Right cardiac atrium (tissue), 5 donors: ENCODE results near the gene MPRIP. TPM values are rescaled to one million over a fixed set of nuclear protein-coding genes. Genes with fewer than 3 reads are reported as not detected.

ENCODE experiments used
- ATAC-seq, 2 donors: fragments of 200-7000 bp; cut with Tn5 transposase; one replicate each; pipeline versions ENCODE4 v1.8.0 to v1.9.1; 2020; ENCODE audit warnings: moderate library complexity in 2 of 2, mild to moderate bottlenecking in 1 of 2
- DNase-seq, 3 donors: peaks; one replicate each; pipeline ENCODE4 v3.0.0-alpha.2; 2020
- H3K27ac ChIP-seq: one replicate; pipeline ENCODE4 v1.5.1; 2013; ENCODE audit warnings: mild to moderate bottlenecking, low read length, control low read depth, moderate library complexity
- H3K27me3 ChIP-seq: one replicate; pipeline ENCODE4 v1.6.1; 2013; ENCODE audit not compliant: control insufficient read depth, insufficient read depth
- H3K4me1 ChIP-seq: one replicate; pipeline ENCODE4 v1.6.1; 2013; ENCODE audit warnings: low read length; ENCODE audit not compliant: control insufficient read depth, insufficient read depth
- H3K4me3 ChIP-seq: one replicate; pipeline ENCODE4 v1.5.1; 2013; ENCODE audit warnings: low read length, control low read depth
- H3K9me3 ChIP-seq: one replicate; pipeline ENCODE4 v1.6.1; 2013; ENCODE audit warnings: low read length; ENCODE audit not compliant: control insufficient read depth
- WGBS: extraction: QIAGEN DNeasy Blood & Tissue Kit; methylation state at CpG from one replicate; pipeline ENCODE4 v1.1.7; 2013; 5-methylcytosine and 5-hydroxymethylcytosine counted together
- intact Hi-C, 4 donors: fragments of 100-400 bp; cut with DNase I; formaldehyde crosslinking; loops; one replicate each; pipeline versions ENCODE4 v1.11.0 to v1.14.0; 2022 to 2023
- polyA plus RNA-seq: library from polyadenylated mRNA; stranded (reverse); fragments of 200-250 nt; gene quantifications from one replicate; pipeline ENCODE4 v1.2.3, GENCODE V29; 2013
- total RNA-seq, 4 donors: library from RNA; stranded (reverse); fragmentation: NEBNext Ultra II Directional; extraction: Animal tissue kit (Norgen Biotek cat#: 25700); gene quantifications; one replicate each; pipeline ENCODE4 v1.2.1, GENCODE V29; 2021
- donor health status: healthy with polysubstance abuse.
- donor health status: DM: no; HTN: yes; CAD: no.
- donor health status: DM: no; HTN: no; CAD: no.
- donor health status: DM: no; HTN: yes; CAD: no; lungs with severe emphysema.
- donor health status: DM: yes; HTN: yes; CAD: no.

The MPRIP gene
- total and polyA plus RNA-seq, 5 donors = 228 to 331 (median 312) TPM

DNA sequence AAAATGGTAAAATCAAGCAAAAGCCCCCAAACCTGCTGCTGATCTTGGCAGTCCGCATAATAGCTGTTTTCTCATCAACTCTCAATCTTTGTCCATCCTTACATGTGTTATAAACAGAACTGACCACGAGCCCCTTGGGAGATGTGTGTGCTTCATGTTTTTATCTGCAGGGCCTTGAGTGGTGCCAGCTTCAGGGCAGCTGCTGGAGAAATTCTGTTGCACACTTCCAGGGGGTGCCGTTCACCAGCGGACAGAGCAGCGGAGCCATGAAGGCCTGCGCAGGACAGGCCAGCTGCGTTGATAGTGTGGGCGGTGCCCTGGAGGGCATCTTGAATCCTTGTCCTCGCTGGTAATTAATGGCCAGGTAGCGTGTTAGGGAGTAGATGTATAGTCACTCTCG, 20.1 kb downstream of the MPRIP start:
- H3K27ac ChIP-seq = no peak overlapping the region
- H3K9me3 ChIP-seq = no peaks in the 10 kb centered on the region
- intact Hi-C loops = loop anchor here in 1 of 4 donors (5.0 kb wide), 1 partner anchor 35 kb away; no protein-coding TSS in a partner anchor
- no peak overlapping the region for H3K4me3 ChIP-seq
- peaks cover 36% of the 10 kb centered on the region for H3K4me1 ChIP-seq
- ATAC-seq = peak in 1 of 2 donors; percentile 10
- WGBS = 74% methylated on average over 11 of the region's 11 CpGs
- no peaks in the 10 kb centered on the region for H3K27me3 ChIP-seq
- DNase-seq = peak in 1 of 3 donors; percentile 49

DNA sequence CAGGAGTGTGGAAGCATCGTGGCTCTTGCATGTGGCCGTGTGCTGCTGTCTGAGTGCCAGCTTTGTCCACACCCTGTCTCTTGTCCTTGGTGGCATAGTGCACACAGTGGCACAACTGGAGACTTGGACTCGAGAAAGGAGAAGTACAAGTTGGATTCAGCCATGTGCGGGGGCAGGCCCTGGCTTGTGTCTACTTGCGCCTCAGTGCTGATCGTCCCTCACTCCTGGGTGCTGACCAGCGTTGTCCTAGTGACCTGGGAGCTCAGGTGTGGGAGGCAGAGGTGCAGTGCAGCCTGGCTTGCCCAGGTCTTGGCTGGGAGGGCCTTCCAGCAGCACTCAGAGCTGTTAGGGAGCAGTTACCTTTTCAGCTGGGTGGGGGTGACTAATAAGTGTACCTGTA, 20.6 kb downstream of the MPRIP start:
- DNase-seq = peak in 1 of 3 donors; percentile 66
- H3K9me3 ChIP-seq = no peaks in the 10 kb centered on the region
- peaks cover 35% of the 10 kb centered on the region for H3K4me1 ChIP-seq
- WGBS = 58% methylated on average over 7 of the region's 7 CpGs
- ATAC-seq = peak; percentile 20 to 25
- intact Hi-C loops = loop anchor here in 1 of 4 donors (5.0 kb wide), 1 partner anchor 34 kb away; no protein-coding TSS in a partner anchor
- no peaks in the 10 kb centered on the region for H3K27me3 ChIP-seq
- H3K27ac ChIP-seq = peak overlapping the region; percentile 28
- no peak overlapping the region for H3K4me3 ChIP-seq

DNA sequence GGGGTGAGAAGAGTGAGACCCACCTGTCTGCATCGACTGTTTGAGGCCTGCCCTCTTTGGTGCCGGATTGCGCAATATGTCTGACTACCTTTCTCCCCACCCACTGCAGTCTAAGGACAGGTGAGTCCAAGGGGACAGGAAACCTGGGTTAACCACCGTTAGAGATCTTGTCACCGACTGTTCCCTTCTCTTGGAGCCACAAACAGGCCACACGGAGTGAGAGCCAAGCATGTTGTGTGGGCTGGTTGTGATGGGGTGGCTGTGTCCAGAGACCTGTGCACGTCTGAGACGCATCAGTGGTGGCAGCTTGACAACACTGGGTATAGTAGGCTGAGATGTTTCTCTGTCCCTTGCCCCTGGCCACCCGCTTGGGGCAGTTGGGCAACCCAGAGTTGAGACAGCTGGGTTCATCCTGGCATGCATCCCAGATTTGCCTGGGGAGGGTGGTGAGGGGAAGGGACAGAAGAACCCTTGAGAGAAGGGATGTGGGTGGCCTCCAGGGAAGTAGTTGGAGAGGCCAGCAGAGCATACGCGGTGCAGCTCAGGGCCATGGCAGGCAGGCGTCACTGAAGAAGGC, 21.4 kb downstream of the MPRIP start:
- 60% methylated on average over 12 of the region's 12 CpGs for WGBS
- H3K27me3 ChIP-seq = no peaks in the 10 kb centered on the region
- H3K4me1 ChIP-seq = peaks cover 35% of the 10 kb centered on the region
- peak; percentile 57 to 68 for ATAC-seq
- H3K4me3 ChIP-seq = no peak overlapping the region
- intact Hi-C loops = loop anchor here in 1 of 4 donors (5.0 kb wide), 1 partner anchor 34 kb away; no protein-coding TSS in a partner anchor
- H3K27ac ChIP-seq = peak overlapping the region; percentile 5
- no peaks in the 10 kb centered on the region for H3K9me3 ChIP-seq
- peak; percentile 64 to 86 (median 84) for DNase-seq

DNA sequence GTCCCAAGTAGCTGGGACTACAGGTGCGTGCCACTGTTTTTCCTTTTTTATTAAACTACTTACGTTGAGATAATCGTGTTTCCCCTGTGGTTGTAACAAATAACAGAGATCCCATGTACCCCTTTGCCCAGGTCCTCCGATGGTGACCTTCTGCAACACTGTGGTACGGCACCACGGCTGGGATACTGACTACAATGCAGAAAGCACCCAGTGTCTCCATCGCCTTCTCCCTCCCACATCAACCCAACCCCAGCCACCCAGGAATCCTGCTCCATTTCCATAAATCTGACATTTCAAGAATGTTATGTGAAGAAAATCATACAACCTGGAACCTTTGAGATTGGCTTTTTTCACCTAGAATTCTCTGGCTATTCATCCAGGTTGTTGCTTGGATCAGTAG, 22.1 kb downstream of the MPRIP start:
- intact Hi-C loops = loop anchor here in 1 of 4 donors (5.0 kb wide), 1 partner anchor 33 kb away; no protein-coding TSS in a partner anchor
- Histone ChIP-seq H3K27me3 (no peaks in the 10 kb centered on the region), H3K4me3 (no peak overlapping the region), H3K27ac (no peak overlapping the region), H3K9me3 (no peaks in the 10 kb centered on the region), H3K4me1 (peaks cover 35% of the 10 kb centered on the region)
- 90% methylated on average over 7 of the region's 7 CpGs for WGBS
- ATAC-seq = no peak
- no peak for DNase-seq

DNA sequence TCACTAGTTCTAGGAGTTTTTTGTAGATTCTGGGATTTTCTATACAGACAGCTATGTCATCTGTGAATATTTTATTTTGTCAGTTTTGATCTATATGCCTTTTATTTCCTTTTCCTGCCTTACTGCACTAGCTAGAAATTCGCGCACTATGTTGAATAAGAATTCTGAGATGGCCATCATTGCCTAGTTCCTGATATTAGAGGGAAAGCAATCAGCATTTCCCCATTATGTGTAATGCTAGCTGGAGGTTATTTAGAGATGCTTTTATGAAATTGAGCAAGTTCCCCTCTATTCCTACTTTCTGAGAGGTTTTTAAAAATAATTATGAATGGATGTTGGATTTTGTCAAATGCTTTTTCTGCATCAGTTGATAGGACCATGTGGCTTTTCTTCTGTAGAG, 23.8 kb downstream of the MPRIP start:
- intact Hi-C loops = no loop called here
- Histone ChIP-seq H3K27me3 (no peaks in the 10 kb centered on the region), H3K27ac (no peak overlapping the region), H3K4me1 (peaks cover 24% of the 10 kb centered on the region), H3K4me3 (no peak overlapping the region), H3K9me3 (no peaks in the 10 kb centered on the region)
- DNase-seq = no peak
- 73% methylated on average over 2 of the region's 2 CpGs for WGBS
- ATAC-seq = no peak

DNA sequence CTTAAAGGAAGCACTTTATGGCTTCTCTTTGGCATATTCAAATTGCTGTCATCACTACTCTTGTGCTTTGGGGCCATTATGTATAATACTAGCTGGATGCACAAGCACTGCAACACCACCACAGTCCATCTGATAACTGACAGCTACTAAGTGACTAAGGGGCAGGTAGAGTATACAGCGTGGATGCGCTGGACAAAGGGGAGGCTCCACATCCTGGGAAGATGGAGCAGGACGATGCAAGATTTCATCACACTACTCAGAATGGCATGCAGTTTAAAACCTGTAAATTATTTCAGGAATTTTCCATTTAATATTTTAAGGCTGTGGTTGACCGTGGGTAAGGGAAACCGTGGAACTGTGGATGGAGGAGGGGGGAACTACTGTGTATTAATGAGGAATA, 25.0 kb downstream of the MPRIP start:
- DNase-seq (peak in 1 of 3 donors; percentile 4), ATAC-seq (no peak)
- H3K4me1 ChIP-seq = peaks cover 22% of the 10 kb centered on the region
- intact Hi-C loops = no loop called here
- H3K4me3 ChIP-seq = no peak overlapping the region
- 85% methylated on average over 5 of the region's 5 CpGs for WGBS
- no peak overlapping the region for H3K27ac ChIP-seq
- H3K27me3 ChIP-seq = no peaks in the 10 kb centered on the region
- no peaks in the 10 kb centered on the region for H3K9me3 ChIP-seq

DNA sequence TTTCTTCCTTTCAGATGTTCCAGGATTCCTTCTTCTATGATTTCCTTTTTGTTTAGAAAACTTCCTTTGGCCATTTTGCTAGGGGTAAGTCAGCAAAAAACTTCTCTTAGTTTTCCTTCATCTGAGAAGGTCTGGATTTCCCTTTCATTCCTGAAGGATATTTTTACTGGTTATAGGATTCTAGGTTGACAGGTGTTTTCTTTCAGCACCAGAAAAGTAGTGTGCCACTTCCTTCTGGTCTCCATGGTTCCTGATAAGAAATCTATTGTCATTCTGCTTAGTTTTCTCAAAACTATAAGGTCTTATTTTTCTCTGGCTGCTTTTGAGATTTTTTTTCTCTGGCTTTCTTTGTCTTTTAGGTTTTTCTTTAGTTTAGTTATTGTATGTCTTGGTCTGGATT, 27.6 kb downstream of the MPRIP start:
- Histone ChIP-seq H3K27me3 (no peaks in the 10 kb centered on the region), H3K27ac (no peak overlapping the region), H3K4me3 (no peak overlapping the region), H3K9me3 (no peaks in the 10 kb centered on the region), H3K4me1 (peaks cover 22% of the 10 kb centered on the region)
- DNase-seq = no peak
- ATAC-seq = no peak
- intact Hi-C loops = no loop called here

DNA sequence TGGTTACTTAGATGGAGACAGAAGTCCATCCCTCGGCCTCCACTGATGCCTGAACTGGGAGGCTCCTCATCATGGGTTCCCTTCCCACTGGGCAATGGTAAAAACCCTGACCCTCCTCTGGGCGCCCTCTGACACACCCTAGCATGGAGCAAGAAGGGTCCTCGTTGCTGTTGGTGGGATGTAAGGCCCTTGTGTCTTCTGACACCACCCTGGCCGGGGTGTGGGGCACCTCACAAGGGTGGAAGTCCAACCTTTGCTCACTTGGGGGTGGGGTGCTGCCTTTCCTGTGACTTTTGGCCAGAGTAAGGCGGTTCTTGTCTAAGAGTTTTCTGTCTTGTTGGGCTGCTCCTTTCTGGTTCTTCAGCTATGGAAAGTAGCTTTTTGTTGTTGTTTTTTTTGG, 28.7 kb downstream of the MPRIP start:
- WGBS = 73% methylated on average over 5 of the region's 5 CpGs
- Histone ChIP-seq H3K27me3 (no peaks in the 10 kb centered on the region), H3K4me1 (peaks cover 31% of the 10 kb centered on the region), H3K9me3 (no peaks in the 10 kb centered on the region), H3K27ac (no peak overlapping the region), H3K4me3 (no peak overlapping the region)
- ATAC-seq = no peak
- intact Hi-C loops = no loop called here
- no peak for DNase-seq

DNA sequence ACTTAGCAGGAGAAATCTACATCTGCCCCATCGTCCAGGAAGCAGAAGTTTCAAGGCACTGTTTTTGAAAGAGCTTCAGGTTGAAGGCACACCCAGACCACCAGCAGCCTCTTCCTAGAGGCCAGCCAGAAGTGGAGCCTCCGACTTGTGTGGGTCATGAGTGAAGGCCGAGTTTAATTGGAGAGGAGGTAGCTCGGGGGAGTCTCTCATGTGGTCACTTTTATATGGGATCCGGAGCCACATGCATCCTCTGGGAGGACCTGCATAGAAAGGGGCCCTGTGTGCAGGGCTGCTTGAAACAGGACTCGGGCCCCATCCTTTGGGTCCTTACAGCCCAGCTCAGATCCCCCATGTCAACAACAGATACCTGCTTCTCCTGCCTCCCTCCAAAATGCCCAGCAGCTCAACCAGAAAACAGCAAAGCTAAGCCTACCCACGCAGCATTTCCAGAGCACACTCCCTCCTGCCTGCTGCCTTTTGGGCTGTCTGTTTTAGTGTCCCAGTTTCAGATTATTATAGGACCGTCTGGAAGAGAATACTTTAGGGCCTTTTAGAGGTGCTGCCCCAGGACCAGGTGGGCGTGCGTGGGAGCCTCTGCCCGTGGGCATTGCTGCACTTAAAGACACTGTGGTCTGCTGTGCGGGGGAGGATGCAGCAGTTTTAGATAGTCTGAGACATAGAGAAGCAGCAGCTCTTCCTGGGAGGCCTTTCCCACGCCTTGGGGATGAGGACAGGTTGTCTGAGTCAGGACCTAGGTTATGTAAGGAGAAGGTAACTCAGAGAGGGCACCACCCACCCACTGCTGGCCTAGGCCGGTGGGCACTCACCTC, 29.5 kb downstream of the MPRIP start:
- WGBS = 78% methylated on average over 14 of the region's 14 CpGs
- H3K27me3 ChIP-seq = no peaks in the 10 kb centered on the region
- H3K9me3 ChIP-seq = no peaks in the 10 kb centered on the region
- no peak overlapping the region for H3K27ac ChIP-seq
- DNase-seq = peak in 1 of 3 donors; percentile 30
- peaks cover 32% of the 10 kb centered on the region for H3K4me1 ChIP-seq
- intact Hi-C loops = no loop called here
- no peak overlapping the region for H3K4me3 ChIP-seq
- no peak for ATAC-seq

DNA sequence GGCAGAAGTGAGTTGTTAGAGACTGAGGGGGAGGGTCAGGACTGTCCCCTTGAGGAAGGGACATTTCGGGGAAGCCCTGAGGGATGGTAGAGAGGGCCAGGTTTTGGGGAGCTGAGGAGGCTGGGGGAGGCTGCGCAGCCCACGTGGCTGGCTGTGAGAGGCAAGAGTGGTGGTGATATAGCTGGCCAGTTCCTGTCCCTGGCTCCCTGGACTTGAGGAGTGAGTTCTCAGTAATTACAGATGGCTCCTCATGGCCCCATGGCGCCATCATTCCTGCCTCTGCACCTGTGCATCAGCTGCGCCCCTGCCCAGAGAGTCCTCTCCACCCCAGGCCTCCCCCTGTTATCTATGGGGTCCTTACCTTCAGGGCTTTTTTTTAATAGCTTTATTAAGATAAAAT, 30.3 kb downstream of the MPRIP start:
- H3K9me3 ChIP-seq = no peaks in the 10 kb centered on the region
- H3K27me3 ChIP-seq = no peaks in the 10 kb centered on the region
- peaks cover 32% of the 10 kb centered on the region for H3K4me1 ChIP-seq
- 89% methylated on average over 5 of the region's 5 CpGs for WGBS
- ATAC-seq (no peak), DNase-seq (peak in 1 of 3 donors; percentile 13)
- H3K4me3 ChIP-seq = no peak overlapping the region
- intact Hi-C loops = no loop called here
- H3K27ac ChIP-seq = no peak overlapping the region

DNA sequence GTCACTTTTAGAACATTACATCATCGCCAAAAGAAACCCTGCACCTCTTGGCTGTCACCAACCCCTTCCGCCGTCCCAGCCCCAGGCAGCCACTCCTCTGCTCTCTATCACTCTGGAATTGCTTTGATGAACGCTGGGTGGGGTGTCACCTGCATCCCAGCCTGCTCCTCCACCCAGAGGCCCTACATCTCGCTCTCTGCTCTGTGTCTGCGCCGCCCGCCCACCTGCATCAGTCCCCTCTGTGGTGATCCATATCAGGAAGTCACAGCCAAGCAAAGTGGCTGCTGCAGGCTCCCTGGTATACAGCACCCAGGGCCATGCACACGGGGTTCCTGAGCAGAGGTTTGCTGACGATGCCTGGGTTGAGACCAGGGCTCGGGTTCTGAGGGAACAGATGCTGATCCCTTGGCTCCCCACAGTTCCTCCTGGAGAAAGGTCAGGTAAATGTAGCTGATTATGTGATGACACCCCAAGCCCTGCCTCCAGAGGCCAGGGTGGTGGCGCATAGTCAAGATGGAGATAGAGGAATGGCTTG, 30.8 kb downstream of the MPRIP start:
- intact Hi-C loops = no loop called here
- H3K4me1 ChIP-seq = peaks cover 36% of the 10 kb centered on the region
- H3K27me3 ChIP-seq = no peaks in the 10 kb centered on the region
- H3K27ac ChIP-seq = no peak overlapping the region
- no peaks in the 10 kb centered on the region for H3K9me3 ChIP-seq
- DNase-seq = peak in 1 of 3 donors; percentile 25
- WGBS = 77% methylated on average over 12 of the region's 12 CpGs
- no peak overlapping the region for H3K4me3 ChIP-seq
- peak in 1 of 2 donors; percentile 17 for ATAC-seq
